Measurements from ENCODE around the gene CNTN4.

The CNTN4 gene

DNA sequence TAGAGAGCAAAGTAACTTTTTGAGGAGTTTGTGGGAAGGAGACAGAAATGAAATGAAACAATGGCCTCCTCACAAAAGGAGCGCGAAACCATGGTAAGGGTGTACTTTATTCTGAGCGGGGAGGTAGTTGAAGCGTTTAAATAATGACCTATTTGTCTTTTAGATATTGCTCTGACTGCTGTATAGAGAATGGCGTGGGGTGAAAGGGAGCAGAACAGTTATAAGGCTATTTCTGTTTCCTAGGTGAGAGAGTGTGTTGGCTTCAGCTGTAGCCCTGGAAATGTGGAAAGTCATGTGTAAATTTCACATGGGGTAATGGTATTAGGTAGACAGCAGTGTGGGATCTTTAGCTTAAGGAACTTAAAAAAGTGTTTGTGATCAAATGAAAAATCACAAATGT, 54.9 kb downstream of the CNTN4 start:
- DNase-seq = no peak

DNA sequence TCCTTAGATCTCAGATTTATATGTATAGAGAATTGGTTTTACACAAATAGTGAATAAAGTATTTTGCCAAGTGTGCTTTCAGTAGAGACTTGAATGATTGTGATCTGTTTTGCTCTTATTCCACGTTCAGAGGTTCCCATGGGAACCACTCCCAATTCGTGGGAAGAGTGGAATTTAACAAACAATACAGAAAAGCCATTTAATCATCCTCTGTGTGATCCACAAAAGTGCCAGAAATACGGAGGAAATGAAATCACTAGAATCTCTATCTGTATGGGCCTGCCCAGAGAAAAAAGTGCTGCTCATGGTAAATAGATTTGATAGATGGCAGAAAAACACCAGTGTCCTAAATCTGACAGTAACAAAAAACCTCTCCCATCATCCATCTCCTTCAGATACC, 56.0 kb downstream of the CNTN4 start:
- DNase-seq = no peak

DNA sequence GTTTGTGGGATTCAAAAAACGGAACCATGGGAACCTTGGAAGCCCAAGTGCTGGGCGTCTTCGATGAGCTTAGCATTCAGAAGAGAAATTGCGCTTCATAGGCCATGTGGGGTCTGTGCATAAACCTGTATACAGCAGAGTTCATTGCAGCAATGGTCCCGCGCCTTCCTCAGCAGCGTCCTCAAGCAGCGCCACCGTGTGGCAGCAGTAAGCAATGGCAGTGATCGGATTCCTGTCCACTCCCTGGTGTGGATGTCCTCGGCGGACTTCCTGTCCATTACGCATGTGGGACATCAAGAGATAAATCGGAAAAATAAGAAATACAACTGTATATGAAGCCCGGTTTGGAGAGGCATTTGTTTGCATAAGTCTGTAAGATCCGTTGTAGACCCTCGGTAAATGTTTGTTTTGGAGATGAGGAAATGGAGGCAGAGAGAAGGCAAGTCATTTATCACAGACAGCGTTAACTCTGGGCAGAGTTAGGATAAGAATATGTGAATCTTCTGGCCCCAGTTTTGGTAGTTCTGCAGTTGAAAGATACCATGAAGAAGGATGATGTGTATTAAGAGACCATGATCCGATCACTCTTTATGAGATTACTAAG, 57.7 kb downstream of the CNTN4 start:
- DNase-seq = no peak

DNA sequence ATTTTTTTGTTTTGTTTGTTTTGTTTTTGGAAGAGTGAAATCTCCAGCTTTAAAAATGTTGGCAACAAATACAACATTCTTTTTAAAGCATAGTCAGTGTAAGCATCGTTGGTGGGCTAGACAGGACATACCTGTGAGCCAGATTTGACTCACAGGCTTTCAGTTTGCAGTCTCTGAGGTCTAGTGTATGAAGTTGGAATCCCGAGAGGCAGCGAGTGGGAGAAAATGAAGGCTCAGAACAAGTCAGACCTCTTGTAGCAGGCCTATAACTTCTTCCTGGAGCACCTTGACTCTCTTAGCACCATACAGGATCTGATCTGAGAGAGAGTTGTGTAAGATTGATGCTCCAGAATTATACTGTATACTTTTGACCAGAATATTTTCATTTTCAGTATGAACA, 60.2 kb downstream of the CNTN4 start:
- no peak for DNase-seq

DNA sequence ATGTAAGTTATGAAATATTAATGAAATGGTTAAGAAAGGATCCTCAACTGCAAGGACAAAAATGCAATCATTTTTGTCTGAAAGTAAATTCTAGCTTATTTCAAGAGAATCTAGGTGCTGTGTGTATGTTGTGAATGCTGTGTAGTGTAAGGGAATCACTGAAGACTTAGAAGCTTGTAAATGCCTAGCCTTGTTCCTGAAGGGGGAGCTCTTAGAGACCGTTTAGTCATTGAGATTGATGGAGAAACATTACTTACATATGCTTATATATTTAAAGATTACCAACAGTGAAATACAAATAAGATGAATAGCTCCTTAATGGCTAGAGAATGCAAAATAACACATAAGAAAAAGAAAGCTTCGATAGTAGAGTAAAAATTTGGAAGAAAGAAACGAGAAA, 67.9 kb downstream of the CNTN4 start:
- no peak for DNase-seq

DNA sequence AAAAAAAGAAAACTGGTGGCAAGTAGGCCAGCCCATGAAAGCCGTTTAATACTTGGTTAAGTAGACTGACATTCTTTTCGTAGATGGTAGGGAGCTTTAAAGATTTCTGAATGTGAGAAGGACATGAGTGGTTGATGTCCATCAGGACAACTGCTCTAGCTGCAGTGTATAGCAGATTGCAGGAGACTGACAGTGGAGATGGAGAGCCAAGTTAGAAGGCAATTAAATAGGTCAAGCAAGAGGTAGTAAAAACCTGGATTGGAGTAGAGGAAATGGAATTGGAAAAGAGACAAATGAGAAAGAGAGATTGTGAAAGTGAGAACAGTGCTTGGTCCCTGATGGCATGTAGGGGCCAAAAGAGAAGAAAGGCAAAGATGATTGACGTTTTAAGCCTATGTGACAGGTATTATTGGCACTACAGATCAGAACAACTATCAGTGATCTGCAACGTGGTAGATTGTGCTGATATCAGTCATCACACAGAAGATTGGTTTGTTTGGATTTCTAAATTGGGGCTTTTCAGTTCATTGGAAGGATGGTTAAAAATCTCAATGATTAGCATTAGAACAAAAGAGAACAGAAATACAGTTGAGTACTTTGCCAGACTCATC, 74.0 kb downstream of the CNTN4 start:
- no peak for DNase-seq

DNA sequence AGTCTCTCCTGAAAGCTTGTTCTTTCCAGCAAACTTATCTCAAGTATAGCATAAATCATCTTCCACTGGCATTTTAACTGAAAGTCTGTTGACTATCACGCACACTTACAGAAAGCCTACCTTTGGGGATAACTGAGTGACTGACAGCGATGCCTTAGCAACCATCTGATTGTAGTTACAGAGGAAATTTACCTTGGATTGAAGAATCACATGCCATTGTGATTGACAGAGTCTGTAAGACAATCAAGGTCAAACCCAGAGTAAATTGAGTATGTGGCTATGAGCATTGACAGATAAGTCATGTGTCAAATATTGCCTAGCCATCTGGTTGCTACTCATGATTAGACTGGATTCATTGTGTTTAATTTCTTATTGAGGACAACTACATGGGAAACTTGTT, 82.0 kb downstream of the CNTN4 start:
- DNase-seq = no peak

DNA sequence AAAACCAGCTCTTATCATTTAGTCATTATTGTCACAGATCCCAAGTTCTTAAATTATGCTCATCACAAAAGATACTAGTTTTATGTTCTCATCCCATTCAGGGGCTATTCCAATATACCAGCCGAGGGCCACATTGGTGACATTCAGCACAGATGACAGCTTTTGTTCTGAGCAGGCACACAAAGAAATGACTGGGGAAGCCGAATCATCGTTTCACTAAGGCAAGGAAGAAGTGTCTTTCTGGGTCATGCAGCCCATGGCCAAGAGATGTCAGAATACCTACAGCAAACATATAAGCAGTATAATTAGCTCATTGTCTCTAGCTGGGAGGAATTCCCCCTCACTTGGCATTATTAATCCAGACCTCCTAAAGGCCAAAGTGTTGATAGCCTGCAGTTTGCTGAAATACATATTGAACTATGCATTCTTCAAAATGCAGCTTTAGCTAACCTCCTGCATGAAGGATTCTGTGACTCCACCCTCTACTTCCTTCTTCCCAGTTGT, 100.2 kb downstream of the CNTN4 start:
- no peak for DNase-seq

DNA sequence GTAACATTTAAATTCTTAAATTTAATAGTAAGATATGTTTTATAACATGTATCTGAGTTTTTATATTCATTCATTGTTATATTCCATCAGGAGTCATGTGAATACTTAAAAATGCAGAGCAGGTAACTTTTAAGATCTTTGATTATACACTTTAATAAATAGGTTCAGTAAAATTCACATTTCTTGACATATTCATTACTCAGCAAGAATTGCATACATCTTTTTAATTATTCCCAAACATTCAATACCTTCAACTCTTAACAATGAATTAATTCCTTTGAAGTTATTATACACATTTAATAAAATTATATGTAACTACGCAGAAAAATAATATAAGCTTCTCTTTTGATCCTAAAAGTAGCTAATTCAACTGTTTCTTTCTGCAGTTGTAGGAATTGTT, 105.4 kb downstream of the CNTN4 start:
- DNase-seq = no peak

DNA sequence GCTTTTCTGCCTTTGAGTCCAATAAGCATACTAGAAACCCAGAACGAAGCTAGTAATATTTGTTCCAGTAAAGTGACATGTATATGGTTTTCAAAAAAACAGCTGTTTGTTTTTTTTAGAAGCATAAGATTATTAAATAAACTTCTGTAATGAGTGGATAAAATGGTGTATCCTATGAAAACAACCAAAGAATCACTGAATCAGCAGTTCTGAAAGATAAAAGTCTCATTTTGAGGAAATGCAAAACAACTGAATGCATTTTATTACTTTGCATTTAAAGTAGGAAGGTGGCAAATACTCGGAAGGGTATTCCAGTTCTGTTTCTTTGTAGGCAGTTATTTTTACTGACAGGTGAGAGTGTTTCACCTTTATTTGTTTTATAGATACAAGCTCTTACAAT, 107.0 kb downstream of the CNTN4 start:
- no peak for DNase-seq

DNA sequence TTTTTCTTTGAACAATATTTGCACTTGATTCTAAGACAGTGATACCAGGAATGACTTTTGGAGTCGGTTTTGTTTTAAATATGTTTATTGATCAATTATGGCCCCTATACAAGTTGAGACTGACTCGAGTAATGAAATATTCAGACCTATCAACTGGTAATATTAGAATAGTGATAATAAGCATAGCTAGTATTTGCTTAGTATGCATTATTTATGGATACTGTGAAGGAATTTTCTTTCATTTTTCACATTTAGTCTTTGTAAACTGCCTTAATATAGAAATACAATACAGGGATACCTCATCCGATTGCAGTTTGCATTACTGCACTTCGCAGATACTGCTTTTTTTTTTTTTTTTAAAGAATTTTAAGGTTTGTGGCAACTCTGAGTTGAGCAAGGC, 107.9 kb downstream of the CNTN4 start:
- DNase-seq = no peak

DNA sequence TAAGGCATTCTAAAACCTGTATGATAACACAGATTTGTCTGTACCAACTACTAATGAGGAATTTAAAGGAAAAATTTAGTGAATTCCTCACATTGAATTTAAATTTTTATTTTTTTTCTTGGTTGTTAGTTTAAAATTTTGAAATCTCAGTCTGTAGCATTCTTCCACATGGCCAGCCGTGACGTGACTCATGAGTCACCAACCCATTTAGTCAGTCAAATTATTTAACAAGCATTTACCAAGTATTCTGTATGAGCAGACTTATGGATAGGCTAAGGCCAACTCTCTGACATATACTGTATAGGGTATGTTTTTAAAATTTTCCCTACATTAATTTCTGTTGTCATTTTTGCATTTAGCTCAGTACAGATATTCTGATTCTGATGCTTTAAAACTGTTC, 112.9 kb downstream of the CNTN4 start:
- DNase-seq = no peak

DNA sequence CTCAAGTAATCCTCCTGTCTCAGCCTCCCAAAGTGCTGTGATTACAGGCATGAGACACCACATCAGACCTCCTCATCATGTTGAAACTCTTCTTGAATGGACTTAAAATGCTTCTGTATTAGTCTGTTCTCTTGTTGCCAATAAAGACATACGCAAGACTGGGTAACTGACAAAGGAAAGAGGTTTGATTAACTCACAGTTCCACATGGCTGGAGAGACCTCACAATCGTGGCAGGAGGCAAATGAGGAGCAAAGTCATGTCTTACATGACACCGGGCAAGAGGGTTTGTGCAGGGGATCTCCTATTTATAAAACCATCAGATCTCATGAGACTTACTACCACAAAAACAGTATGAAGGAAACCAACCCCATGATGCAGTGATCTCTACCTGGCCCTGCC, 113.5 kb downstream of the CNTN4 start:
- DNase-seq = no peak

DNA sequence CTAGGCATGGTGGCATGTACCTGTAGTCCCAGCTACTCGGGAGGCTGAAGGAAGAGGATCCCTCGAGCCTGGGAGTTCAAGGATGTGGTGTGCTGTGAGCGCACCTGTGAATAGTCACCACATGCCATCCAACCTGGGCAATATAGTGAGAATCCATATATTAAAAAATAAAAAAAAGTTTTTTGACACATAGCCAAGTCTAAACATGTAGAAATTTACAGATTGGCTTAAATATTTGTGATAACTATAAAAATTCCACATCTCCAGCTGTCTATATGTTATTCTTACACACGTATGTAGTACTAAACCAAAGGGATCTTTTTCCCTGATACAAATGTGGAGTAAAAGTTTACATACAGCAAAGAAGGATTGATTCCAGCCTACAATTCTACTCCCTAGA, 119.7 kb downstream of the CNTN4 start:
- DNase-seq = no peak

DNA sequence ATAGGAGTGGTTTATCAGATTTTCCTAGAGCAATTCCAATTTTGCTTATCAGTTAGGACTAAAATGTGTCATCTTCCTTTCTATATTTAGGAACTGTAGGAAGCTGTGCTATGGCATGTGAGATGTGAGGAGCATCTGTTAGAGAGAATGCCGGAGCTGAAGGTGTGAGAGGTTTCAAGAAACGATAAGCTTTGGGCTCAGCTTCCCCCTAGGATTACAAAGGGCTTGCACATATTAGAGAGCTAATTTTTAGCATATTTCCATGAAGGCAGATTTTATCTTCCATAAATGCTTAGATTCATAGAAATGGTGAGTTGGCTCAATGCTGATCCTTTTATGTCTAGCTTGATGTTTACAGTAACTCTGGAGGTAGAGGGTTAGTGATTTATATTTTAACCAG, 120.2 kb downstream of the CNTN4 start:
- DNase-seq = no peak

DNA sequence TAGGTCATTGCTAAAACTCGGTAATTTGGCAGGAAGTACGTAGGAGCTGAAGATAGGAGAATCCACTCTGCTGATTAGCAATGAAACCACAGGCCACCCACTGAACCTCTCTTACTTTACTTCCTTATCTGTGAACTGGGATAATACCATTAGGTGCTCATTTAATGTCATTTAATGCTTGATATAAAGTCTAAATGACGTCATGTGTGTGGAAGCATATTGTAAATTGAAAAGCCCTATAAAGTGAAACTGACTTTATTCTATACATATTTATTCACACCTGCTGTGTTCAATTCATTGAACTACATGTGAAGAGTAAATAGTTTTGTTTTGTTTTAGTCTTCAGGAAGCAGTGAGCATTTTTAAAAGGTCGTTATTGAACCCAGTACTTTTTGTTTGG, 137.5 kb downstream of the CNTN4 start:
- DNase-seq = no peak

DNA sequence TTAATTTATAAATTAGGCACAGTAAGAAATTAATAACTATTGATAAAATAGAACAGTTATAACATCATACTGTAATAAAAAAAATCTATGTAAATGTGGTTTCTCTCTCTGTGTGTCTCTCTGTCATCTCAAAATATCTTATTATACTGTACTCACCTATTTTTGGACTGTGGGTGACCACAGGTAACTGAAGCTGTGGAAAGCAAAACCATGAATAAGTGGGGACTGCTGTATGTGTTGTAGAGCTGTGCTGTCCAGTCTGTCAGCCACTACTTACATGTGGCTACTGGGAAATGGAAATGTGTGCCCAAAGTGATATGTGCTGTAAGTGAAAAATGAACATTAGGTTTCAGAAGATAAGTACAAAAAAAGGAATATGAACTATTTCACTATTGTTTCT, 145.5 kb downstream of the CNTN4 start:
- DNase-seq = no peak

DNA sequence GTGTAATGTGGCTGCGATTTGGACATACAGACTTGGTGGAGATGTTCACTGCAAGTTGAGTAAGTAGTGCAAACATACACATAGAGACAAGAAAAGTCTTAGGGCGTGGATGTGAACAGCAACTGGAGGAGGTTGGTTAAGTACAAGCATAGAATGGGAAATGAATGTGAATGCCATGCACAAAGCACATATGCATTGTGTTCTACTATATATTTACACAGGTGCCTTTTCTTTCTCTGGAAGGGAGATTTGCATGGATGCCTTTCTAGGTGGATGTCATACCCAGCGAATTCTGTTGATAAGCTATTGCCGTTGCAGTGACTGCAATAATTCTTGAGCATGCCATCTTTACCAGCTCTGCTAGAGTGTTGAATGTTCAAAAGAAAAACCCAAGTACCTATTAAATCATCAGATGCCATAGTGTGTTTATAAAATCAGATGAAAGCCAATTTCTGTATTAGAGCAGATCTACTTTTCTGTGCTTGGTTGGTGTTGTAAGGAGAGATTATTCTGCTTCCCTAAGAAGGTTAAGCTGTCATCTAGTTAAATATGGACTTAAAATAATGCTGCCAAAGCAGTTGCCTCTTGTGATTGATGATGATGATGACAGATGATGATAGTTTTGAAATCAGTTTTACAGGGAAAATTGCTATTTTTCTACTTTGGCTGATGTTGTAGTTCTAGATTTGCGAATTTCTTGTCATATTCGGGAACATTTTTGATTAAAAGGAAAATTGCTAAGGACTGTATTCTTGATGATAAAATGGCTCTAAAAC, 148.4 kb downstream of the CNTN4 start:
- DNase-seq = no peak

DNA sequence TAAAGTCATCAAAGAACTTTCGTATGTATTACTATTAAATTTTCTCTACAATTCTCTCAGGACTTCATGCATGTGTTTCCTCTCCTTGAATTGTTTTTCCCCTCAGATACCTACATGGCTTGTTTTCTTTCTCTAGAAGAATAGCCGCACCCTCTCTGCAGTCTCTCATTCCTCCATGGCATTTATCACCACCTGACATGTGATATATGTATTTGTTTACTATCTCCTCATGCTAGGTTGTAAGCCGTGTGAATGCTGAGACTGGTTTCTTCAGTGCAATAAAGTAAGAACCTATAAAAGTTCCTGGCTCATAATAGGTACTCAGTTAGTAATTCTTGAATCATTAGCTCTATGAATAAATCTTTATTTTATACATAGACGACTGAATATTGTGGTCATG, 149.2 kb downstream of the CNTN4 start:
- DNase-seq = no peak

DNA sequence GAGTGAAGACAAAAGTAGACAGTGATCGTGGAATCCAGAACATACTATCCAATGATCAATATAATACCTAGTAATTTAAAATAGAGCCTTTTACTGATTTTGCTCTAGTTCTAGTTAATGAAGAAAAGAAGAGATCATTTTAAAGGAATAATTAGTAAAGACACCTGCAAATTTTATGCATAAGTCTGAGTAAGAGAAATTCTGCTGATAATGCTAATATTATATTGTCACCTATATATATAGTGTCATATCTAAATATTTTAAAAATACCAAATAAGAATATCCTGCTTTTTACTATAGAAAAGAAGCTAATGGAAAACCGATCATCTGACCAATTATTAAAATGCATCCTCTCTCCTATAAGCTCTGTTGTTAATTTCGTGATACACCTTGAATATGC, 152.1 kb downstream of the CNTN4 start:
- DNase-seq = no peak

DNA sequence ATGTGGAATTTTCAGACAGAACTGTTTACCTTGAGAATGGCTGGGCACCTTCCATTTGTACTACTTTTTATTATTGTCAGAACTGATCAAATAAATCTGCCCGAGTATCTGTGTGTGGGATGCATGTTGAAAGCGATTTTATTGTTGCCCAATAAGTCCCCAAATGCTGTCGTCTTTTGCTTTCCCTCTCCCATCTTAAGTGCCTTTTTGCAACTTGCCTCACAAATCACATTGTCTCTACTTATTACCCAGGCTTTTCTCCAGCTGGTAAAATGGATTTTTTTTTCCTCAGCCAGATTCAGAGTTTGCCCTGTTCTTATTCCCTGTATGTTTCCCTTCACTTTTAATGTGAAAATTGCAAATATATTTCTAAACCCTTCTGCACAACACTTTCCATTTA, 163.1 kb downstream of the CNTN4 start:
- no peak for DNase-seq

DNA sequence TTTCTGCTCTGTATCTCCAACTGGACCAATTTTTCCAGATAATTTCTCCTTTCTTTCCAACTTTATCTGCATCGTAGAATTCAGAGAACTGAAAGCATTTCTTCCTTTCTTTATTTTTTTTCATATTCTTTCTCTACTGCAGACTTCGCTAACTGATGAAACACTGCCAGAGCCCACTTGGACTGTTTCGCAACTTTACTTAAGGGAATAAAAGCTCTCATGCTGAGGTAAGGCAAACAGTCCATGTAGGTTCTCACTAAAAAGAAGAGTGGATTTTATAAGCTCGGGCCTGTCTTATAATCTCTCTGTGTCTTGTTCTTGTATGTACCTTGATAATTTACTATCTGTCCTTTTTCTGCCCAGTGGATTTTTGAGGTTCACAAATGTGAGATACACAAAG, 163.5 kb downstream of the CNTN4 start:
- no peak for DNase-seq

DNA sequence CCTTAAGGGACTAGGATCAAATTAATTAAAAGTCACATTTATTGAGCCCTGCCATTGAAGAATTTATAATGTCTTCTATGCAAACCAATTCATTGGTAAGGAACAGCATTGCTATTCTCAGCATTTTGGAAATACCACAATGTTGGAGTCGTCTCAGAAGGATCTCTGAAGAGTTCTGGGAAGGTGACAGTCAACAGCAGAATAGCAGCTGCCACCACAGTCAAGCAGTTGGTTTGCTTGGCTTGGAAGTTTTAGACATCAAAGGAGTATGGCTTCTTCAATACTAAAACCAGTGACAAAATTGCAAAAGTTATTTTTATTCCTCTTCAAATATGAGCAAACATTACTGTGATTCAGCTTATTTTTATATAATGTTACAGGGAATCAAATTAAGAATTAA, 167.9 kb downstream of the CNTN4 start:
- no peak for DNase-seq

DNA sequence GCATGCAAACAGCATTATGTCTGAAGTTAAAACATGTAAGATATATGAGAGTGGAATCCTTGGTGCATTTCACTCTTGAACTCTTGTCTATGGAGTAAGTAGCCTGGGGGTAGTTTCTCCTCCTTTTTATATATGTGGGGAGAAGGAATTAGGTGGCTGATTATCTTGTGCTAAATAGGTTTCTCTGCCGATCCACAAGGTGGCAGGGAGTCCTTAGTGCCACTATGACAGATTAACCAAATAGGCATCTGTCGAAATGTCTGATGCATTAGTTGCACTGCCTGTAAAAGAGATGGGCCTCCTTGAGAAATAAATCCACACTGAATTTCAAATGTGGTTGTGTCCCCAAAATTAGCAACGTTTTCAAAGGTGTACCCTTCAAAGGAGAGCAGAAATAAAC, 170.1 kb downstream of the CNTN4 start:
- DNase-seq = no peak

DNA sequence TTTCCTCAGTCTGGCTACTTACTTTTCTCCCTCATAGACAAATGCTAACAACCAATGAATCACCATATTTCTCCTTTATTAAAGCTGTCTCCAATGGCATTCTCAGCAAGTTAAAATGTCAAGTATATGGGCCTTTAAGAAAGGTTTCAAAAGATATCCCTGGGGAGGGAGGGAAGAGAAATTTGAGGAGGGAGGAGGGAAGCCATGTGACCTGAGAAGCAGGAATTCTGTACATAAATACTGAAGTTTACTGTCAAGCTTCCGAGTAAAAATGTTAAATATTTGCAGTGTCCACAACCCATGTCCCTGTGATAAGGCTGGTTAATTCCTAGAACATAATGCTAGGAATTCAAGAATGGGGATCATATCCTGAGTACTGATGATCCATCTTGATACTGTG, 175.9 kb downstream of the CNTN4 start:
- DNase-seq = no peak
